K562 (cell line): ENCODE data around the gene PPP1R10. TPM values are rescaled to one million over a fixed set of nuclear protein-coding genes. Genes with fewer than 3 reads are reported as not detected.
A peak's percentile ranks its signal among the peaks of the same experiment; 100 is the strongest.

Experiments
- ARNT ChIP-seq, 2 experiments: fragments of 450-650 bp; IDR thresholded peaks; 2 replicates each; pipeline ENCODE4 v1.6.1; 2016; ENCODE audit warnings: mild to moderate bottlenecking in 1 of 2
- EGR1 ChIP-seq: fragments of 450-650 bp; conservative IDR thresholded peaks from 2 replicates; pipeline ENCODE4 v1.6.1; 2017; ENCODE audit warnings: mild to moderate bottlenecking
- ERF ChIP-seq: fragments of 450-650 bp; formaldehyde crosslinking; IDR thresholded peaks from 2 replicates; pipeline ENCODE4 v1.4.0; 2020; ENCODE audit warnings: mild to moderate bottlenecking, mixed read lengths
- ESRRB ChIP-seq: fragments of 250-450 bp; sonication (Bioruptor Pico); IDR thresholded peaks from 2 replicates; pipeline ENCODE4 v1.5.0; 2020; ENCODE audit warnings: mild to moderate bottlenecking, moderate library complexity, borderline replicate concordance
- GABPB2 ChIP-seq: fragments of 250-450 bp; sonication (Bioruptor Pico); conservative IDR thresholded peaks from 2 replicates; pipeline ENCODE4 v1.5.1; 2021; ENCODE audit warnings: mild to moderate bottlenecking
- GTF2E2 ChIP-seq: fragments of 200-800 bp; sonication (Bioruptor generic); IDR thresholded peaks from 2 replicates; pipeline ENCODE4 v1.6.1; 2016; ENCODE audit warnings: missing genetic modification characterization, missing compliant biosample characterization
- HDAC1 ChIP-seq, 2 experiments: fragments of 450-650 bp; IDR thresholded peaks; 2 replicates each; pipeline ENCODE4 v1.6.1; 2016 to 2017; ENCODE audit warnings: inconsistent platforms in 1 of 2, mild to moderate bottlenecking in 1 of 2, moderate library complexity in 1 of 2
- ILF3 ChIP-seq: fragments of 450-650 bp; IDR thresholded peaks from 2 replicates; pipeline ENCODE4 v1.6.1; 2018; ENCODE audit warnings: antibody characterized with exemption, mild to moderate bottlenecking, moderate library complexity, borderline replicate concordance
- KAT8 ChIP-seq: fragments of 450-650 bp; IDR thresholded peaks from 2 replicates; pipeline ENCODE4 v1.6.1; 2016; ENCODE audit warnings: low read depth, mild to moderate bottlenecking
- NFIC ChIP-seq: fragments of 450-650 bp; IDR thresholded peaks from 2 replicates; pipeline ENCODE4 v1.6.1; 2017; ENCODE audit warnings: mild to moderate bottlenecking, inconsistent platforms
- NONO ChIP-seq, 2 experiments: fragments of 200-400 bp in 1 of 2; fragments of 450-650 bp in 1 of 2; formaldehyde crosslinking in 1 of 2; IDR thresholded peaks; 2 replicates each; pipeline ENCODE4 v1.6.1; 2017; ENCODE audit warnings: low read depth in 2 of 2, mild to moderate bottlenecking in 2 of 2, moderate library complexity in 2 of 2, low read length in 1 of 2
- NRF1 ChIP-seq, 2 experiments: fragments of 450-650 bp; IDR thresholded peaks in 1 of 2; conservative IDR thresholded peaks in 1 of 2; 2 replicates each; pipeline ENCODE4 v1.6.1; 2014; ENCODE audit warnings: mild to moderate bottlenecking in 2 of 2
- POLR2A ChIP-seq: fragments of 450-650 bp; conservative IDR thresholded peaks from 2 replicates; pipeline ENCODE4 v1.6.1; 2016
- POLR2AphosphoS2 ChIP-seq: IDR thresholded peaks from 2 replicates; pipeline ENCODE4 v1.6.1; 2012; ENCODE audit warnings: low read length, improper control_type of control experiment
- RHOXF2B ChIP-seq: fragments of 250-450 bp; sonication (Bioruptor Pico); conservative IDR thresholded peaks from 2 replicates; pipeline ENCODE4 v1.5.1; 2021
- SIX5 ChIP-seq, 2 experiments: IDR thresholded peaks; 2 replicates each; pipeline ENCODE4 v1.6.1; 2011; ENCODE audit warnings: low read length in 2 of 2, borderline replicate concordance in 1 of 2, low read depth in 1 of 2, mild to moderate bottlenecking in 1 of 2, moderate library complexity in 1 of 2; ENCODE audit not compliant: insufficient read depth in 1 of 2
- SMARCB1 ChIP-seq: IDR thresholded peaks from 2 replicates; pipeline ENCODE4 v1.6.1; 2011; ENCODE audit warnings: improper control_type of control experiment, low read depth; ENCODE audit not compliant: insufficient read length
- STAT5B ChIP-seq: fragments of 250-450 bp; sonication (Bioruptor Pico); IDR thresholded peaks from 2 replicates; pipeline ENCODE4 v1.8.0; 2021; ENCODE audit warnings: mild to moderate bottlenecking, inconsistent platforms
- XRCC4 ChIP-seq: IDR thresholded peaks from one replicate; pipeline ENCODE4 v1.6.1; 2011; ENCODE audit not compliant: insufficient read depth, insufficient read length; ENCODE audit errors: extremely low read depth
- ZNF324 ChIP-seq: fragments of 250-450 bp; sonication (Bioruptor Pico); IDR thresholded peaks from 2 replicates; pipeline ENCODE4 v1.4.0; 2020; ENCODE audit warnings: mild to moderate bottlenecking
- ZNF347 ChIP-seq: fragments of 450-650 bp; formaldehyde crosslinking; IDR thresholded peaks from 2 replicates; pipeline ENCODE4 v1.4.0; 2020; ENCODE audit warnings: low read depth, mild to moderate bottlenecking, moderate library complexity
- ZNF583 ChIP-seq: fragments of 250-450 bp; sonication (Bioruptor Pico); IDR thresholded peaks from 2 replicates; pipeline ENCODE4 v1.4.0; 2020
- ZNF778 ChIP-seq: fragments of 450-650 bp; formaldehyde crosslinking; IDR thresholded peaks from 2 replicates; pipeline ENCODE4 v1.4.0; 2020; ENCODE audit warnings: mild to moderate bottlenecking, moderate library complexity
- ZNF830 ChIP-seq: fragments of 250-450 bp; sonication (Bioruptor Pico); IDR thresholded peaks from 2 replicates; pipeline ENCODE4 v1.5.0; 2021; ENCODE audit warnings: mild to moderate bottlenecking
- polyA plus RNA-seq, 8 experiments: library from polyadenylated mRNA; depleted of rRNA in 4 of 8; stranded (reverse) in 5 of 8; unstranded in 3 of 8; fragments of >200 nt; fragmentation: Nextera tagmentation in 2 of 8; fragmentation: Illumina TruSeq in 1 of 8; extraction: Ambion mirVana in 2 of 8; extraction: Trizol in 1 of 8; gene quantifications; 2 replicates each; pipeline versions ENCODE4 v1.2.1 to v1.2.3, GENCODE V29; 2011 to 2014; ENCODE audit warnings: inconsistent platforms in 1 of 8, missing spikeins in 1 of 8
- total RNA-seq, 7 experiments: library from RNA; depleted of rRNA in 6 of 7; stranded (reverse); fragments of >200 nt in 6 of 7; fragmentation: Illumina TruSeq in 2 of 7; extraction: Trizol in 2 of 7; gene quantifications; 2 replicates each; pipeline versions ENCODE4 v1.2.1 to v1.2.3, GENCODE V29; 2011 to 2021; ENCODE audit warnings: low replicate concordance in 1 of 7
- TF ChIP-seq, protein P1 (sequence below): fragments of 250-450 bp; sonication (Bioruptor Pico); IDR thresholded peaks from 2 replicates; pipeline ENCODE4 v1.5.0; 2022; ENCODE audit warnings: mild to moderate bottlenecking
- TF ChIP-seq, protein P2 (sequence below): IDR thresholded peaks from 2 replicates; pipeline ENCODE4 v1.6.1; 2016; ENCODE audit warnings: missing genetic modification characterization, missing compliant biosample characterization
- TF ChIP-seq, protein P3 (sequence below): fragments of 450-650 bp; formaldehyde crosslinking; IDR thresholded peaks from 2 replicates; pipeline ENCODE4 v1.4.0; 2022; ENCODE audit warnings: missing genetic modification characterization

Gene PPP1R10
- total and polyA plus RNA-seq, 9 of the 15 experiments (the other 6 are each of a cell fraction or from before 2014, with no cell fraction given): 14.1 to 65.5 (median 32.6) TPM

DNA sequence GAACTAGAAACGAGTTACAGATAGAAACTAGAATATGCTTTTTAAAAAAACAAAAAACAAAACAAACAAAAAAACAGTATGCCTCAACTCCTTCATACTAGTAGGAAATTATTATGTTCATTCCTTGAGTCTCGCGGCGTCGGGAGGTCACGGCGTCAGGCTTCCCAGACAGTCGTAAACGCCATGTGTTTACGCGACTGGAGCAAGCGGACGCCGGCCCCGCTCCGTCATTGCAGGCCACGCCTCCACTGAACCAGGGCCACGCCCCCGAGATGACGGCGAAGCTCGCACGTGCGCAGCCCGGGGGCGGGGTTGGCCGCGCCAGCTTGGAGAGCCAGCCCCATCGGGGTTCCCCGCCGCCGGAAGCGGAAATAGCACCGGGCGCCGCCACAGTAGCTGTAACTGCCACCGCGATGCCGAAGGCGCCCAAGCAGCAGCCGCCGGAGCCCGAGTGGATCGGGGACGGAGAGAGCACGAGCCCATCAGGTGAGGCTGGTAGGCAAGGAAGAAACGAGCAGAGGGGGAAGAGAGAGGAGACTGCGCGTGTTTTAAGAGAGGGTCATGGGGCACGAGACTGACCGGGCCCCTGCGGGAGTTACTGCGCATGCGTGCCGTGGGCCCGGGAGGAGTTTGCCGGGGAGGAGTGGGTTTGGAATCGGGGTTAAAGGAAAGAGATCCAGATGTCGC lies 45.8 kb downstream of the PPP1R10 start, which contains the start of gene ABCF1 (continued):
- TF ChIP-seq, protein P1, sequence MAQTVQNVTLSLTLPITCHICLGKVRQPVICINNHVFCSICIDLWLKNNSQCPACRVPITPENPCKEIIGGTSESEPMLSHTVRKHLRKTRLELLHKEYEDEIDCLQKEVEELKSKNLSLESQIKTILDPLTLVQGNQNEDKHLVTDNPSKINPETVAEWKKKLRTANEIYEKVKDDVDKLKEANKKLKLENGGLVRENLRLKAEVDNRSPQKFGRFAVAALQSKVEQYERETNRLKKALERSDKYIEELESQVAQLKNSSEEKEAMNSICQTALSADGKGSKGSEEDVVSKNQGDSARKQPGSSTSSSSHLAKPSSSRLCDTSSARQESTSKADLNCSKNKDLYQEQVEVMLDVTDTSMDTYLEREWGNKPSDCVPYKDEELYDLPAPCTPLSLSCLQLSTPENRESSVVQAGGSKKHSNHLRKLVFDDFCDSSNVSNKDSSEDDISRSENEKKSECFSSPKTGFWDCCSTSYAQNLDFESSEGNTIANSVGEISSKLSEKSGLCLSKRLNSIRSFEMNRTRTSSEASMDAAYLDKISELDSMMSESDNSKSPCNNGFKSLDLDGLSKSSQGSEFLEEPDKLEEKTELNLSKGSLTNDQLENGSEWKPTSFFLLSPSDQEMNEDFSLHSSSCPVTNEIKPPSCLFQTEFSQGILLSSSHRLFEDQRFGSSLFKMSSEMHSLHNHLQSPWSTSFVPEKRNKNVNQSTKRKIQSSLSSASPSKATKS (CRISPR knock-in tag): no peak
- TF ChIP-seq, protein P2, sequence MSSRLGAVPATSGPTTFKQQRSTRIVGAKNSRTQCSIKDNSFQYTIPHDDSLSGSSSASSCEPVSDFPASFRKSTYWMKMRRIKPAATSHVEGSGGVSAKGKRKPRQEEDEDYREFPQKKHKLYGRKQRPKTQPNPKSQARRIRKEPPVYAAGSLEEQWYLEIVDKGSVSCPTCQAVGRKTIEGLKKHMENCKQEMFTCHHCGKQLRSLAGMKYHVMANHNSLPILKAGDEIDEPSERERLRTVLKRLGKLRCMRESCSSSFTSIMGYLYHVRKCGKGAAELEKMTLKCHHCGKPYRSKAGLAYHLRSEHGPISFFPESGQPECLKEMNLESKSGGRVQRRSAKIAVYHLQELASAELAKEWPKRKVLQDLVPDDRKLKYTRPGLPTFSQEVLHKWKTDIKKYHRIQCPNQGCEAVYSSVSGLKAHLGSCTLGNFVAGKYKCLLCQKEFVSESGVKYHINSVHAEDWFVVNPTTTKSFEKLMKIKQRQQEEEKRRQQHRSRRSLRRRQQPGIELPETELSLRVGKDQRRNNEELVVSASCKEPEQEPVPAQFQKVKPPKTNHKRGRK: no peak
- TF ChIP-seq POLR2A: peak; percentile 99
- TF ChIP-seq ZNF324 (CRISPR knock-in tag): no peak; the same call in 1 of the 2 replicates
- TF ChIP-seq SIX5 (IDR thresholded peaks at IDR 0.05; ENCODE audit: borderline replicate concordance in 1 of 2, insufficient read depth in 1 of 2, low read depth in 1 of 2, low read length in 2 of 2): no peak
- TF ChIP-seq XRCC4: no peak
- TF ChIP-seq ARNT (IDR thresholded peaks at IDR 0.05): peak in 1 of 2 experiments; percentile 12; a peak in 1 of 4 replicates
- TF ChIP-seq, protein P3, sequence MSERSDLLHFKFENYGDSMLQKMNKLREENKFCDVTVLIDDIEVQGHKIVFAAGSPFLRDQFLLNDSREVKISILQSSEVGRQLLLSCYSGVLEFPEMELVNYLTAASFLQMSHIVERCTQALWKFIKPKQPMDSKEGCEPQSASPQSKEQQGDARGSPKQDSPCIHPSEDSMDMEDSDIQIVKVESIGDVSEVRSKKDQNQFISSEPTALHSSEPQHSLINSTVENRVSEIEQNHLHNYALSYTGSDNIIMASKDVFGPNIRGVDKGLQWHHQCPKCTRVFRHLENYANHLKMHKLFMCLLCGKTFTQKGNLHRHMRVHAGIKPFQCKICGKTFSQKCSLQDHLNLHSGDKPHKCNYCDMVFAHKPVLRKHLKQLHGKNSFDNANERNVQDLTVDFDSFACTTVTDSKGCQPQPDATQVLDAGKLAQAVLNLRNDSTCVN (CRISPR knock-in tag): peak; percentile 95
- no peak for TF ChIP-seq ZNF347 (CRISPR knock-in tag)
- TF ChIP-seq NONO (IDR thresholded peaks at IDR 0.05; ENCODE audit: low read depth in 2 of 2, low read length in 1 of 2): no peak; a peak in 1 of 4 replicates
- no peak for TF ChIP-seq ILF3
- no peak for TF ChIP-seq ZNF830 (CRISPR knock-in tag)
- no peak for TF ChIP-seq SMARCB1
- no peak for TF ChIP-seq KAT8
- TF ChIP-seq ZNF583 (CRISPR knock-in tag): peak; percentile 29; the same call in 1 of the 2 replicates
- no peak for TF ChIP-seq GABPB2 (CRISPR knock-in tag)
- TF ChIP-seq GTF2E2: peak; percentile 70; the same call in 1 of the 2 replicates
- TF ChIP-seq POLR2AphosphoS2: peak; percentile 78; the same call in 1 of the 2 replicates
- TF ChIP-seq NFIC: 0 out of 2 replicates have a peak, but pooled peaks have one; percentile 53
- peak; percentile 66 to 99; a peak in 3 of 4 replicates for TF ChIP-seq HDAC1 (IDR thresholded peaks at IDR 0.05)
- peak; percentile 98 for TF ChIP-seq NRF1 (conservative IDR thresholded peaks at IDR 0.05 in 1 of 2, IDR thresholded peaks at IDR 0.05 in 1 of 2)
- no peak for TF ChIP-seq ESRRB (CRISPR knock-in tag)
- TF ChIP-seq STAT5B (CRISPR knock-in tag): no peak
- no peak for TF ChIP-seq RHOXF2B (CRISPR knock-in tag)
- TF ChIP-seq ERF (CRISPR knock-in tag): peak; percentile 94; the same call in 1 of the 2 replicates
- peak; percentile 90 for TF ChIP-seq EGR1
- TF ChIP-seq ZNF778 (CRISPR knock-in tag): no peak
